Thyroid gland (tissue), 4 donors: Measurements from ENCODE around the gene ZNF335.
"Not testable (repeated sequence)": the region's sequence is repeated elsewhere in the genome, so short reads cannot be mapped to it uniquely, and the experiment has no call there.

ENCODE experiments used
- POLR2A ChIP-seq, 2 donors: fragments of 450-650 bp; IDR thresholded peaks; one replicate each; pipeline ENCODE4 v1.6.1; 2017; ENCODE audit warnings: antibody characterized with exemption in 2 of 2, mild to moderate bottlenecking in 2 of 2, moderate library complexity in 1 of 2
- TF ChIP-seq, protein P1 (sequence below), 6 experiments: fragments of 200-600 bp in 3 of 6; fragments of 450-650 bp in 3 of 6; sonication (generic) in 3 of 6; IDR thresholded peaks; one replicate each; pipeline ENCODE4 v1.5.1; 2016 to 2019; ENCODE audit warnings: antibody characterized with exemption in 6 of 6, mild to moderate bottlenecking in 2 of 6, inconsistent platforms in 1 of 6, moderate library complexity in 1 of 6

DNA sequence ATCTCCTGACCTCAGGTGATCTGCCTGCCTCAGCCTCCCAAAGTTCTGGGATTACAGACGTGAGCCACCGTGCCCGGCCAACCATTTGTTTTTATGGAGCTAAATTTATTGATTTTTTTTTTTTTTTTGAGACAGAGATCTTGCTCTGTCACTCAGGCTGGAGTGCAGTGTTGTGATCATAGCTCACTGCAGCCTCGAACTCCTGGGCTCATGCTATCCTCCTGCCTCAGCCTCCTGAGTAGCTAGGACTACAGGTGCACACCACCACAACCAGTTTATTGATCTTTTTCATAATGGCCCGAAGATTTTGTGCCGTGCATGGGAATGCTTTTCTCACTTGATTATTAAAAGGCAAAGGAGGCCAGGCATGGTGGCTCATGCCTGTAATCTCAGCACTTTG, 16.8 kb upstream of the ZNF335 start:
- TF ChIP-seq POLR2A (IDR thresholded peaks at IDR 0.05) = not testable (repeated sequence)
- TF ChIP-seq, protein P1, sequence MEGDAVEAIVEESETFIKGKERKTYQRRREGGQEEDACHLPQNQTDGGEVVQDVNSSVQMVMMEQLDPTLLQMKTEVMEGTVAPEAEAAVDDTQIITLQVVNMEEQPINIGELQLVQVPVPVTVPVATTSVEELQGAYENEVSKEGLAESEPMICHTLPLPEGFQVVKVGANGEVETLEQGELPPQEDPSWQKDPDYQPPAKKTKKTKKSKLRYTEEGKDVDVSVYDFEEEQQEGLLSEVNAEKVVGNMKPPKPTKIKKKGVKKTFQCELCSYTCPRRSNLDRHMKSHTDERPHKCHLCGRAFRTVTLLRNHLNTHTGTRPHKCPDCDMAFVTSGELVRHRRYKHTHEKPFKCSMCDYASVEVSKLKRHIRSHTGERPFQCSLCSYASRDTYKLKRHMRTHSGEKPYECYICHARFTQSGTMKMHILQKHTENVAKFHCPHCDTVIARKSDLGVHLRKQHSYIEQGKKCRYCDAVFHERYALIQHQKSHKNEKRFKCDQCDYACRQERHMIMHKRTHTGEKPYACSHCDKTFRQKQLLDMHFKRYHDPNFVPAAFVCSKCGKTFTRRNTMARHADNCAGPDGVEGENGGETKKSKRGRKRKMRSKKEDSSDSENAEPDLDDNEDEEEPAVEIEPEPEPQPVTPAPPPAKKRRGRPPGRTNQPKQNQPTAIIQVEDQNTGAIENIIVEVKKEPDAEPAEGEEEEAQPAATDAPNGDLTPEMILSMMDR (IDR thresholded peaks at IDR 0.05) = not testable (repeated sequence)
